Measurements from ENCODE around the gene ZNF184. TPM values are rescaled to one million over a fixed set of nuclear protein-coding genes. Genes with fewer than 3 reads are reported as not detected.

The ZNF184 gene
- total RNA-seq, 4 donors from 2014 or later: 6.4 to 8.2 (median 7.4) TPM

DNA sequence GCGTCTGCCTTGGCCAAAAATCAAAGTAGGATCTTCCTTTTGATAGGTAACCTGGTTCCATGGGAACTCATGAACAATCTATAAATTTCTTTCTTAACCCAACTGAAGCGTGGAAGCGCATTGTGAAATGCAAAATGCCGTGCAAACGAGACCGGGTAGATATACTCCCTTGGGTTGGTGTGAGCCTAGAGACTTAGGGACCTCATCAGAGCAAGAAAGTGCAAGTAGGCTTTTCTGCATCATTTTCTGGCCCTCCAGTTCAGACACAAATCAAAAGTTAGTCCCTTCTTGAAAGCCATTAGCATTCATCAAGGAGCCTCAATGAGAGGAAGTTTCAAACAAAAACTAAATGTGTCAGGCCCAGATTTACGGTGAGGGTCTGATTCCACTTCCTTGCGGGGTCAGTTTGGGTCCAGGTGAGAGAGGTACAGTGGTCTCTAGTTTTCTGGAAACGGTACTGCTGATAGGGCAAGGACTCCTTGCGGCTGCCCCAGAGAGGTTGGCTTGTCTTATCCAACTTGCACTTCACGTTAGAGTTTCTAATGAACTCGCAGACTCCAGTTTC is 5.3 kb upstream of the ZNF184 start:
- TF ChIP-seq, protein P1, sequence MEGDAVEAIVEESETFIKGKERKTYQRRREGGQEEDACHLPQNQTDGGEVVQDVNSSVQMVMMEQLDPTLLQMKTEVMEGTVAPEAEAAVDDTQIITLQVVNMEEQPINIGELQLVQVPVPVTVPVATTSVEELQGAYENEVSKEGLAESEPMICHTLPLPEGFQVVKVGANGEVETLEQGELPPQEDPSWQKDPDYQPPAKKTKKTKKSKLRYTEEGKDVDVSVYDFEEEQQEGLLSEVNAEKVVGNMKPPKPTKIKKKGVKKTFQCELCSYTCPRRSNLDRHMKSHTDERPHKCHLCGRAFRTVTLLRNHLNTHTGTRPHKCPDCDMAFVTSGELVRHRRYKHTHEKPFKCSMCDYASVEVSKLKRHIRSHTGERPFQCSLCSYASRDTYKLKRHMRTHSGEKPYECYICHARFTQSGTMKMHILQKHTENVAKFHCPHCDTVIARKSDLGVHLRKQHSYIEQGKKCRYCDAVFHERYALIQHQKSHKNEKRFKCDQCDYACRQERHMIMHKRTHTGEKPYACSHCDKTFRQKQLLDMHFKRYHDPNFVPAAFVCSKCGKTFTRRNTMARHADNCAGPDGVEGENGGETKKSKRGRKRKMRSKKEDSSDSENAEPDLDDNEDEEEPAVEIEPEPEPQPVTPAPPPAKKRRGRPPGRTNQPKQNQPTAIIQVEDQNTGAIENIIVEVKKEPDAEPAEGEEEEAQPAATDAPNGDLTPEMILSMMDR (IDR thresholded peaks at IDR 0.05; ENCODE audit: low read depth): no peak

DNA sequence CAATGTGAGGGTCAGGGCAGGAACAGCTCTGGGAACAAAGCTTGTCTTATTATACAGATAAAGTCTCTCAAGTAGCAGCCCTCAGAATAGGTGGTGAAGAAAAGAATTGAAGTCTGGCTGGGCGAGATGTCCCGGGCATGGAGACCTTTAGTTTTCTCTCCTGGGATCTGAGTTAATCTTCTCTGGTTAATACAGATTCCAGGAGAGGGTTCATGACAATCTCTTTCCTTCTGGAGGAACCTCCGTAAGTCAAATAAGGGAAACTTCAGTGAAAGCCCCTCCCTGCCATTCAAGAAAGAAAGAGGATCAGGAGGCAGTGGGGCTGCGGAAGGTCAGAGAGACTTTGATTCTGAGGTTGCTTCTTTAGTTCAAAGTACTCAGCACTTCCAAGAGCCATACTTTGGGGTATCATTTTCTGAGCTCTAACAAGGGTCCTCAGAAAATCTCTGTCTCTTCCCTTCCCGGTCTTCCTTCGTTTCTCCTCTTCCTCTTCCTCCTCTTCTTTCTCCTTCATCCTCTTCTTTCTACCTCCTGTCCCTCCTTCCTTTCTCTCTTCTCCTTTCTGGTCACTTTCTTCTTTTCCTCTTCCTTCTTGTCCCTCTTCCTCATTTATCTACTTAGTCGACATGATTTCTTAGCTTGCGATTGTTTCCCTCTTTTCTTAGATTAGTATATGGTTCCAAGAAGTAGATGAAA is 4.6 kb upstream of the ZNF184 start:
- TF ChIP-seq, protein P1 (IDR thresholded peaks at IDR 0.05; ENCODE audit: low read depth): no peak

DNA sequence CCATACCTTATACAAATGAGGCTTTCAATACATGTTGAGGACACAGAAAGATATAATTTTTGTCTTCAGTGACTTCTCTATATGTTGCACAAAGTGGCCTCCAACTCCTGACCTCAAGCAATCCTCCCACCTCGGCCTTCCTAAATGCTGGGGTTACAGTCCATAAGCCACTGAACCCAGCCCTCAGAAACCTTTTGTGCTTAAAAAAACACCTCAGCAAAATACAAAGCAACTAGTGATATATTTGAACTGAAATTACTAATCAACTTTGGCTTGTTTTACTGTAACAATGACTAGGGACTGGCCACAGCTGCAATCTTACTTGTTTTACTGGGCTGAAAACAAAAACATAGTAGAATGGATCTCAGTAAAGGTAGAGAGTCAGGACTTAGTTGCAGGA is 3.2 kb upstream of the ZNF184 start:
- TF ChIP-seq, protein P1 (IDR thresholded peaks at IDR 0.05; ENCODE audit: low read depth): no peak

DNA sequence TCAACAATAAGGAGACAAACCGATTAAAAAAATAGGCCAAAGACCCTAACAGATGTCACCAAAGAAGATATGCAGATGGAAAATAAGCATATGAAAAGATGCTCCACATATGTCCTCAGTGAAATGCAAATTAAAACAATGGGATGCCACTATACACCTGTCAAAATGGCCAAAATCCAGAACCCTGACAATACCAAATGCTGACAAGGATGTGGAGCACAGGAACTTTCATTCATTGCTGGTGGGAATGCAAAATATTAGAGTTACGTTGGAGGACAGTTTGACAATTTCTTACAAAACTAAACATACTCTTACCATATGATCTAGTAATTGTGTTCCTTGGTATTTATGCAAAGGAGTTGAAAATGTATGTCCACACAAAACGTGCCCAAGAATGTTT is 1.8 kb upstream of the ZNF184 start:
- TF ChIP-seq, protein P1 (IDR thresholded peaks at IDR 0.05; ENCODE audit: low read depth): no peak

DNA sequence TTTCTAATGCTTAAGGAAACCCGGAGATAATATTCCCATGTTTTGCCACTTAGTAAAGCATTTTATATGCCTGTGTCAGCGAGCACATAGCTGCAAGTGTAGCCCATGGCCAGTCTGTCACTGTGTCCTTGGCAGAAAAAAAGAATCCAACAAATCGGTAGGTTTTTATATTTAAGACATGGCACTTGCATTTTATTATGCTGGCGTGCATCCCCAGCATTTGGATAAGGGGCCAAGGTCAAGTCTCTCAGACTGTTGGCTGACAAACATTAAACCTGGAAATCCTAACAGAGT is 1.2 kb upstream of the ZNF184 start:
- TF ChIP-seq, protein P1 (IDR thresholded peaks at IDR 0.05; ENCODE audit: low read depth): no peak

DNA sequence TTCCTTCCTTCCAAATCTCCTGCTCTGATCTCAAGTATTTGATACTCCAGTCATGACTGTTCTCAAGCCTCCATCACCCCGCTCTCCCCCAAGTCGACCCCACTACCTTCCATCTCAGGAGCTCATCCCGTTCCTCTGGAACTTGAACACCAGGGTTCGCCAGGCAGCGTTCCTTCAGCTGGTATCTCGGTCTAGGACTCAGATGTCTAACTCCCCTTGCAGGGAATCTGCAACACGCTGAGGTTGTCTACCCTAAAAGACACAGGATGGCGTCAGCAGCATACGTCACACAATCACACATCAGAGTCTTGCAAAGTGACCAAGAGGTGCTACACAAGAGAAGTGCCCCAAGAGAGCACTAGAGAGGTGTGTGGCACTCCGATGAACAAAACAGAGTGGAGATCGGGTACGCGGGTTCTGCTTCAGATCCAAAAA is 706 bp downstream of the ZNF184 start:
- TF ChIP-seq, protein P1 (IDR thresholded peaks at IDR 0.05; ENCODE audit: low read depth): no peak

DNA sequence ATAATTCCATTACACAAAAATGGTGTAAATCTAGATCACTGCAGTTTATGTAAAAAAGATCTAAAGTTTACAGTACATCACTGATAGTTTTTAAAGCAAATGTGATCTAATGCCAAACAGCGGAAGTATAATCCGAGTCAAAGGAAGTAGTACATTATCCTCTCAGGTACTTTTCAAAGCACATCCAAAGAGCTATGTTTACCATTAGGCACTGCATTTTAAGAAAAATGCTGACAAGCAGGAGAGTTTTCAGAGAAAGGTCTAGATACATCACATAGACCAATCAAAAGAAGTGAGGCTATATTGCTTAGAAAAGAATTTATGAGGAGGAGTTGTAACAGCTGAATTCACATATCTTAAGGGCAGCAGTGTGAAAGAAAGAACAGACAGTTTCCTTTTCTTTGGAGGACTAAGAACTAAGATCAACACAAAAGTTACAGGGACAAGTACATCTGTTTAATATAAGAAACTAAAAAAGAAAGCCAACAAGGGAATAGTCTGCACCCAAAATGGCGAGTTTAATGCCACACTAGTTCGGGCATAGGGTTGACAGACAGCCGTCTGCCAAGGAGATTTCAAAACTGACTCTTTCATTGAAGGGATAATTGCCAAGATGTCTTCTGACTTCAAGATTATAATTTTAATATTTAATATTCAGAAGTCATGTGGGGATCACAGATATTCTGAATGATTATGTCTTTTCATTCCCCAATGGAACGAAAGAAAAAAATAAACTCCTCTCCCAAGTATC is 1.4 kb downstream of the ZNF184 start:
- TF ChIP-seq, protein P1 (IDR thresholded peaks at IDR 0.05; ENCODE audit: low read depth): no peak

Data from subcutaneous adipose tissue (tissue), 4 donors.